Measurements from ENCODE around the gene SAMD14.

- TF ChIP-seq CTCF (IDR thresholded peaks at IDR 0.05) (no peak), POLR2A (IDR thresholded peaks at IDR 0.05) (no peak)
Measured at GRCh38 chr17:50109785-50110184, 20.2 kb downstream of the SAMD14 start.

All from lower leg skin (tissue), 3 donors.